H1 (cell line): ENCODE results near the gene VPS13A. TPM values are rescaled to one million over a fixed set of nuclear protein-coding genes. Genes with fewer than 3 reads are reported as not detected.

Source experiments
- HDAC2 ChIP-seq, 2 experiments: fragments of 300-600 bp in 1 of 2; sonication (generic) in 1 of 2; IDR thresholded peaks; 2 replicates each; pipeline ENCODE4 v1.6.1; 2011 to 2012; ENCODE audit warnings: low read depth in 2 of 2, low read length in 2 of 2, mild to moderate bottlenecking in 2 of 2, moderate library complexity in 2 of 2, borderline replicate concordance in 1 of 2, inconsistent platforms in 1 of 2
- PHF8 ChIP-seq: fragments of 200-600 bp; sonication (generic); conservative IDR thresholded peaks from 2 replicates; pipeline ENCODE4 v1.7.1; 2012; ENCODE audit warnings: low read depth, mild to moderate bottlenecking, inconsistent platforms, low read length, moderate library complexity
- POLR2A ChIP-seq, 2 experiments: IDR thresholded peaks; 1 replicate in 1 of 2; 2 replicates in 1 of 2; pipeline ENCODE4 v1.6.1; 2011; ENCODE audit warnings: low read depth in 2 of 2, low read length in 2 of 2, mild to moderate bottlenecking in 2 of 2; ENCODE audit errors: control extremely low read depth in 1 of 2
- TAF1 ChIP-seq: IDR thresholded peaks from 2 replicates; pipeline ENCODE4 v1.6.1; 2011; ENCODE audit warnings: mild to moderate bottlenecking, low read depth, low read length
- polyA plus RNA-seq, 7 experiments: library from polyadenylated mRNA; depleted of rRNA in 3 of 7; stranded (reverse) in 5 of 7; unstranded in 2 of 7; fragments of >200 nt in 5 of 7; fragments of 200-250 nt in 2 of 7; gene quantifications; 1 replicate in 5 of 7; 2 replicates in 1 of 7; 4 replicates in 1 of 7; pipeline versions ENCODE4 v1.2.1 to v1.2.3, GENCODE V29; 2011 to 2013; ENCODE audit warnings: missing spikeins in 2 of 7, mixed read lengths in 2 of 7
- total RNA-seq: library from RNA; stranded (reverse); fragmentation: NEBNext Ultra II Directional; extraction: Animal tissue kit (Norgen Biotek cat#: 25700); gene quantifications from 2 replicates; pipeline ENCODE4 v1.2.1, GENCODE V29; 2021

Gene VPS13A
- total and polyA plus RNA-seq, 2 of the 8 experiments (the other 6 are each of a cell fraction or from before 2014, with no cell fraction given): 6.0 to 36.5 TPM

GRCh38 chr9:77391834-77392233 is 214.5 kb downstream of the VPS13A start (continued):
- TF ChIP-seq POLR2A (IDR thresholded peaks at IDR 0.05; ENCODE audit: control extremely low read depth in 1 of 2, low read depth in 2 of 2, low read length in 2 of 2) (no peak), PHF8 (no peak), HDAC2 (IDR thresholded peaks at IDR 0.05; ENCODE audit: borderline replicate concordance in 1 of 2, low read depth in 2 of 2, low read length in 2 of 2) (no peak), TAF1 (no peak)
- TF ChIP-seq, all 59 proteins: peak for 0
